Cardiac fibroblast (primary cell): ENCODE measurements around the gene SVOPL.

ENCODE experiments used
- DNase-seq, 2 donors: peaks; one replicate each; pipeline versions ENCODE4 v3.0.0 to v3.0.0-alpha.2; 2010; ENCODE audit warnings: low read depth in 2 of 2
- H3K4me3 ChIP-seq, 2 donors: replicated peaks in 1 of 2; 1 replicate in 1 of 2; 2 replicates in 1 of 2; pipeline ENCODE4 v1.5.1; 2011; ENCODE audit warnings: low read depth in 2 of 2, low read length in 2 of 2, mild to moderate bottlenecking in 2 of 2, moderate library complexity in 1 of 2
- CTCF ChIP-seq: IDR thresholded peaks from one replicate; pipeline ENCODE4 v1.5.1; 2011; ENCODE audit warnings: low read depth, mild to moderate bottlenecking, low read length, inconsistent platforms

The SVOPL gene

GRCh38 chr7:138603549-138604318 lies 97.4 kb downstream of the SVOPL start:
- peak in 1 of 2 donors; percentile 10 for DNase-seq
- no peak overlapping the region for H3K4me3 ChIP-seq
- no peak for TF ChIP-seq CTCF

- H3K4me3 ChIP-seq: no peak overlapping the region
- TF ChIP-seq CTCF: no peak
Measured at GRCh38 chr7:138602451-138602850, 98.7 kb downstream of the SVOPL start.

GRCh38 chr7:138595454-138595853 lies 105.7 kb downstream of the SVOPL start:
- no peak overlapping the region for H3K4me3 ChIP-seq
- no peak for TF ChIP-seq CTCF
- no peak for DNase-seq

More at GRCh38 chr7:138602451-138602850, 98.7 kb downstream of the SVOPL start:
- DNase-seq: no peak

DNA sequence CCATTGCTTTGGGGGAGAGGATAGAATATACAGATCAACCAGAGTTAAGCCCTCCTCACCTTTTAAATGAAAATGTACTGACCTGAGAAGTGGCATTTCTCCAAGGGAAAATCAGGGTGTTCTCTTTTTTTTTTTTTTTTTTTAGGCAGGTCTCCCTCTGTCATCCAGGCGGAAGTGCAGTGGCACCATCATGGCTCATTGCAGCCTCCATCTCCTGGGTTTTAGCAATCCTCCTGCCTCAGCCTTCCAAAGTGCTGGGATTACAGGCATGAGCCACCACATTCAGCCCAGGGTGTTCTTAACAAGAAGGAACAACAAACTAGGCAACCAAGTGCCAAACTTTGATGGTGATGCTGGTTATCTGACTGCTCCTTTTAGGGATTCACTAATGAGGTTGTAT lies 111.0 kb downstream of the SVOPL start:
- no peak for TF ChIP-seq CTCF

GRCh38 chr7:138588986-138589385 lies 112.2 kb downstream of the SVOPL start:
- TF ChIP-seq CTCF: no peak
- no peak for DNase-seq
- H3K4me3 ChIP-seq: no peak overlapping the region

More for the DNA sequence above, 111.0 kb downstream of the SVOPL start:
- H3K4me3 ChIP-seq: no peak overlapping the region
- DNase-seq: no peak

GRCh38 chr7:138587485-138587884 lies 113.7 kb downstream of the SVOPL start:
- no peak for TF ChIP-seq CTCF
- DNase-seq: no peak
- no peak overlapping the region for H3K4me3 ChIP-seq
